Measurements from ENCODE around the gene FAM3B. TPM values are rescaled to one million over a fixed set of nuclear protein-coding genes. Genes with fewer than 3 reads are reported as not detected.

FAM3B gene
- total RNA-seq, 4 donors from 2014 or later, result 2.4 to 5.7 TPM; not detected in 2

GRCh38 chr21:41371685-41372030 is 55.1 kb downstream of the FAM3B start:
- peaks cover 0 to 22% (median 0%) of the 10 kb centered on the region in 4 donors for H3K4me1 ChIP-seq
- no peaks in the 10 kb centered on the region for H3K9me3 ChIP-seq
- no peak overlapping the region for H3K4me3 ChIP-seq
- H3K36me3 ChIP-seq, result no peaks in the 10 kb centered on the region
- 94% methylated on average over 6 to 7 of the region's 7 CpGs for WGBS, 2 donors (ENCODE audit: low coverage in 1 of 2)
- in situ Hi-C loops (cut with MboI; ENCODE audit: low pct_ligation_motif_present in 1 of 4, low pct_unique_long_range_greater_than_20kb in 1 of 4, low sequenced_read_pairs in 3 of 4) (no loop called here), intact Hi-C loops (cut with DNase I; ENCODE audit: low total_unique reads) (no loop called here)
- no peaks in the 10 kb centered on the region for H3K27me3 ChIP-seq
- no peak for DNase-seq
- H3K27ac ChIP-seq, result no peak overlapping the region
- TF ChIP-seq CTCF (IDR thresholded peaks at IDR 0.05) (no peak), POLR2A (IDR thresholded peaks at IDR 0.05) (no peak), EP300 (IDR thresholded peaks at IDR 0.05; ENCODE audit: low read depth) (no peak), POLR2AphosphoS5 (IDR thresholded peaks at IDR 0.05) (no peak)

GRCh38 chr21:41373253-41373652 is 56.7 kb downstream of the FAM3B start:
- no peak for DNase-seq
- peaks cover 0 to 7% (median 0%) of the 10 kb centered on the region in 4 donors for H3K4me1 ChIP-seq
- H3K36me3 ChIP-seq, result no peaks in the 10 kb centered on the region
- no peak overlapping the region for H3K27ac ChIP-seq
- H3K4me3 ChIP-seq, result no peak overlapping the region
- TF ChIP-seq EP300 (IDR thresholded peaks at IDR 0.05; ENCODE audit: low read depth) (no peak), POLR2A (IDR thresholded peaks at IDR 0.05) (no peak), POLR2AphosphoS5 (IDR thresholded peaks at IDR 0.05) (no peak), CTCF (IDR thresholded peaks at IDR 0.05) (no peak)
- intact Hi-C loops (cut with DNase I; ENCODE audit: low total_unique reads), result no loop called here
- in situ Hi-C loops (cut with MboI; ENCODE audit: low pct_ligation_motif_present in 1 of 4, low pct_unique_long_range_greater_than_20kb in 1 of 4, low sequenced_read_pairs in 3 of 4), result no loop called here
- no peaks in the 10 kb centered on the region for H3K9me3 ChIP-seq
- no peaks in the 10 kb centered on the region for H3K27me3 ChIP-seq
- 77% methylated on average over 3 of the region's 4 CpGs; no CpG with 5 or more reads in 1 of the 2 donors for WGBS, 2 donors (ENCODE audit: low coverage in 1 of 2)

GRCh38 chr21:41373763-41374162 is 57.2 kb downstream of the FAM3B start:
- TF ChIP-seq POLR2AphosphoS5 (IDR thresholded peaks at IDR 0.05), result no peak
- no peak for TF ChIP-seq CTCF (IDR thresholded peaks at IDR 0.05)
- TF ChIP-seq EP300 (IDR thresholded peaks at IDR 0.05; ENCODE audit: low read depth), result no peak
- no peak for TF ChIP-seq POLR2A (IDR thresholded peaks at IDR 0.05)
- DNase-seq, result no peak
- no peaks in the 10 kb centered on the region for H3K27me3 ChIP-seq
- H3K4me1 ChIP-seq, result peaks cover 0 to 6% (median 0%) of the 10 kb centered on the region in 4 donors
- no peak overlapping the region for H3K4me3 ChIP-seq
- H3K9me3 ChIP-seq, result no peaks in the 10 kb centered on the region
- H3K27ac ChIP-seq, result no peak overlapping the region
- 83 to 93% methylated on average over 5 to 8 of the region's 8 CpGs for WGBS, 2 donors (ENCODE audit: low coverage in 1 of 2)
- H3K36me3 ChIP-seq, result no peaks in the 10 kb centered on the region
- in situ Hi-C loops (cut with MboI; ENCODE audit: low pct_ligation_motif_present in 1 of 4, low pct_unique_long_range_greater_than_20kb in 1 of 4, low sequenced_read_pairs in 3 of 4) (no loop called here), intact Hi-C loops (cut with DNase I; ENCODE audit: low total_unique reads) (no loop called here)

GRCh38 chr21:41374177-41374712 is 57.6 kb downstream of the FAM3B start:
- peaks cover 0 to 4% (median 0%) of the 10 kb centered on the region in 4 donors for H3K4me1 ChIP-seq
- no peak overlapping the region for H3K4me3 ChIP-seq
- H3K27me3 ChIP-seq, result no peaks in the 10 kb centered on the region
- H3K9me3 ChIP-seq, result no peaks in the 10 kb centered on the region
- 95% methylated on average over 14 of the region's 14 CpGs; no CpG with 5 or more reads in 1 of the 2 donors for WGBS, 2 donors (ENCODE audit: low coverage in 1 of 2)
- H3K36me3 ChIP-seq, result no peaks in the 10 kb centered on the region
- intact Hi-C loops (cut with DNase I; ENCODE audit: low total_unique reads) (no loop called here), in situ Hi-C loops (cut with MboI; ENCODE audit: low pct_ligation_motif_present in 1 of 4, low pct_unique_long_range_greater_than_20kb in 1 of 4, low sequenced_read_pairs in 3 of 4) (no loop called here)
- DNase-seq, result no peak
- H3K27ac ChIP-seq, result no peak overlapping the region
- no peak for TF ChIP-seq POLR2AphosphoS5 (IDR thresholded peaks at IDR 0.05)
- TF ChIP-seq EP300 (IDR thresholded peaks at IDR 0.05; ENCODE audit: low read depth), result no peak
- TF ChIP-seq POLR2A (IDR thresholded peaks at IDR 0.05), result no peak
- no peak for TF ChIP-seq CTCF (IDR thresholded peaks at IDR 0.05)

All from transverse colon (tissue), 4 donors.